ENCODE measurements around the gene NPAS3.

GRCh38 chr14:32941668-32942065 lies 3.0 kb downstream of the NPAS3 start:
- TF ChIP-seq CTCF (conservative IDR thresholded peaks at IDR 0.05; ENCODE audit: low read depth, low read length) = no peak
- no peak for TF ChIP-seq EZH2 (IDR thresholded peaks at IDR 0.05; ENCODE audit: low read length, unreplicated experiment)
- TF ChIP-seq EZH2phosphoT487 (IDR thresholded peaks at IDR 0.05; ENCODE audit: borderline replicate concordance, low read length) = no peak

All from PC-3 (cell line).